ENCODE data around the gene PIP5K1C.

PIP5K1C gene

GRCh38 chr19:3733549-3734309 lies 33.5 kb upstream of the PIP5K1C start:
- Mint-ChIP-seq H3K4me3 (no peak overlapping the region), H3K9me3 (no peaks in the 10 kb centered on the region), H3K36me3 (ENCODE audit: low read depth) (no peaks in the 10 kb centered on the region), H3K4me1 (no peaks in the 10 kb centered on the region), H3K27me3 (ENCODE audit: low read depth) (peaks cover 25% of the 10 kb centered on the region), H3K27ac (no peak overlapping the region)
- no peak for TF ChIP-seq CTCF (IDR thresholded peaks at IDR 0.05; ENCODE audit: unreplicated experiment in 3 of 3)

GRCh38 chr19:3732108-3732507 lies 31.8 kb upstream of the PIP5K1C start:
- Mint-ChIP-seq H3K9me3 (no peaks in the 10 kb centered on the region), H3K36me3 (ENCODE audit: low read depth) (no peaks in the 10 kb centered on the region), H3K4me1 (no peaks in the 10 kb centered on the region), H3K4me3 (no peak overlapping the region), H3K27ac (no peak overlapping the region), H3K27me3 (ENCODE audit: low read depth) (peaks cover 20% of the 10 kb centered on the region)
- no peak for TF ChIP-seq CTCF (IDR thresholded peaks at IDR 0.05; ENCODE audit: unreplicated experiment in 3 of 3)

DNA sequence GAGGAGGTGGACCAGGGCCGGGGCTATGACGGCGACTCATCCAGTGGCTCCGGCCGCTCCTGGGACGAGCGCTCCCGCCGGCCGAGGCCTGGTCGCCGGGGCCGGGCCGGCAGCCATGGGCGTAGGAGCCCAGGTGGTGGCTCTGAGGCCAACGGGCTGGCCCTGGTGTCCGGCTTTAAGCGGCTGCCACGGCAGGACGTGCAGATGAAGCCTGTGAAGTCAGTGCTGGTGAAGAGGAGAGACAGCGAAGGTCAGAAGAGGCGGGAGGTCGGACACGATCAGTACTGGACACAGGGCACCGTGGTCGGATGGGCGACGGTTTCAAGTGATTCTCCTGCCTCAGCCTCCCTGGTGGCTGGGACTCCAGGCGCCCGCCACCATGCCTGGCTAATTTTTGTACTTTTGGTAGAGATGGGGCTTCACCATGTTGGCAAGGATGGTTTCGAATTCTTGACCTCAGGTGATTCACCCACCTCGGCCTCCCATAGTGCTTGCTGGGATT lies 30.2 kb upstream of the PIP5K1C start:
- Mint-ChIP-seq H3K27ac (no peak overlapping the region), H3K27me3 (ENCODE audit: low read depth) (peaks cover 24% of the 10 kb centered on the region), H3K4me3 (no peak overlapping the region), H3K9me3 (no peaks in the 10 kb centered on the region), H3K4me1 (no peaks in the 10 kb centered on the region), H3K36me3 (ENCODE audit: low read depth) (no peaks in the 10 kb centered on the region)
- no peak for TF ChIP-seq CTCF (IDR thresholded peaks at IDR 0.05; ENCODE audit: unreplicated experiment in 3 of 3)

DNA sequence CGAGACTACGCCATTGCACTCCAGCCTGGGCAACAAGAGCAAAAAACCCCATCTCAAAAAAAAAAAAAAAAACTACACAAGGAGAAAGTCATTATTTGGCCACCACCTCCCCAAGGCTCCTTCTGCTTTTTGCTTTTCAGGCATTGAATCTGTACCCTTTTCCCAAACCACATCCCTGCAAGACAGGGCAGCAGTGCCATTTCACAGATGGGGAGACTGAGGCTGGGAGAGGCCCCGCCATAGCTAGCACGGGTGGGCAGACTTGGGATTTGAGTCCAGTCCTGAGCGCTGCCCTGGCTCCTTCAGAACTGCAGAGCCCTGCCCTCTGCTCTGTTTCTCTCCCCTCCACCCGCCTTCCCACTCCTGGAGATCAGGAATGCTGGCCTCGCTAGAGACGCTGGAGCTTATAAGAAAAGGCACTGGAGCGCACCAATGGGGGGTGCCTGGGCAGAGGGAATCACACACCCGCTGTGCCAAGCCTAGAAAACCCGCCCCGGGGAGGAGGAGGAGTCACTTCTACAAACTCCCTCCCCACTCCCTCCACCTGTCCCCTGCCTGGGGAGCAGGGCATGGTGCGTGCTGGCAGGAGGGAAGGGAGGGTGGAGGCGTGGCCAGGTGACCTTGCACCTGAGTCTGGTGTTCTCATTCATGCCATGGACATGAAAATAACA lies 25.5 kb upstream of the PIP5K1C start:
- no peak overlapping the region for H3K4me3 Mint-ChIP-seq
- no peak overlapping the region for H3K27ac Mint-ChIP-seq
- H3K36me3 Mint-ChIP-seq (ENCODE audit: low read depth), result no peaks in the 10 kb centered on the region
- no peaks in the 10 kb centered on the region for H3K9me3 Mint-ChIP-seq
- no peak for TF ChIP-seq CTCF (IDR thresholded peaks at IDR 0.05; ENCODE audit: unreplicated experiment in 3 of 3)
- H3K27me3 Mint-ChIP-seq (ENCODE audit: low read depth), result peaks cover 58% of the 10 kb centered on the region
- H3K4me1 Mint-ChIP-seq, result no peaks in the 10 kb centered on the region

DNA sequence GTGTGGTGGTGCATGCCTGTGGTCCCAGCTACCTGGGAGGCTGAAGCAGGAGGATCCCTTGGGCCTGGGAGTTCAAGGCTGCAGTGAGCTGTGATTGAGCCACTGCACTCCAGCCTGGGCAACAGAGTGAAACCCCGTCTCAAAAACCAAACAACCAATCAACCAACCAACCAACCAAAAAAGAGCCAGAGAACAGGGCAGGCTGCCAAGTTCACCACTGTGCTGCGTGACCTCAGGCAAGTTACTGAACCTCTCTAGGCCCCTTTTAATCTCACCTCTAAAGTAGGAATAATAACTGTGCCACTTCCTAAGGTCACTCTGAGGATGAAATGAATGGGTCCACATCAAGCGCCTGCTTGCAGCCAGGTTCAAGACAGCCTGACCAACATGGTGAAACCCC lies 24.9 kb upstream of the PIP5K1C start:
- TF ChIP-seq CTCF (IDR thresholded peaks at IDR 0.05; ENCODE audit: unreplicated experiment in 3 of 3), result no peak
- Mint-ChIP-seq H3K9me3 (no peaks in the 10 kb centered on the region), H3K4me1 (no peaks in the 10 kb centered on the region), H3K27ac (no peak overlapping the region), H3K4me3 (no peak overlapping the region), H3K36me3 (ENCODE audit: low read depth) (no peaks in the 10 kb centered on the region), H3K27me3 (ENCODE audit: low read depth) (peaks cover 64% of the 10 kb centered on the region)
